ENCODE results near the gene ISLR.
"Not testable (repeated sequence)": the region's sequence is repeated elsewhere in the genome, so short reads cannot be mapped to it uniquely, and the experiment has no call there.

The ISLR gene

DNA sequence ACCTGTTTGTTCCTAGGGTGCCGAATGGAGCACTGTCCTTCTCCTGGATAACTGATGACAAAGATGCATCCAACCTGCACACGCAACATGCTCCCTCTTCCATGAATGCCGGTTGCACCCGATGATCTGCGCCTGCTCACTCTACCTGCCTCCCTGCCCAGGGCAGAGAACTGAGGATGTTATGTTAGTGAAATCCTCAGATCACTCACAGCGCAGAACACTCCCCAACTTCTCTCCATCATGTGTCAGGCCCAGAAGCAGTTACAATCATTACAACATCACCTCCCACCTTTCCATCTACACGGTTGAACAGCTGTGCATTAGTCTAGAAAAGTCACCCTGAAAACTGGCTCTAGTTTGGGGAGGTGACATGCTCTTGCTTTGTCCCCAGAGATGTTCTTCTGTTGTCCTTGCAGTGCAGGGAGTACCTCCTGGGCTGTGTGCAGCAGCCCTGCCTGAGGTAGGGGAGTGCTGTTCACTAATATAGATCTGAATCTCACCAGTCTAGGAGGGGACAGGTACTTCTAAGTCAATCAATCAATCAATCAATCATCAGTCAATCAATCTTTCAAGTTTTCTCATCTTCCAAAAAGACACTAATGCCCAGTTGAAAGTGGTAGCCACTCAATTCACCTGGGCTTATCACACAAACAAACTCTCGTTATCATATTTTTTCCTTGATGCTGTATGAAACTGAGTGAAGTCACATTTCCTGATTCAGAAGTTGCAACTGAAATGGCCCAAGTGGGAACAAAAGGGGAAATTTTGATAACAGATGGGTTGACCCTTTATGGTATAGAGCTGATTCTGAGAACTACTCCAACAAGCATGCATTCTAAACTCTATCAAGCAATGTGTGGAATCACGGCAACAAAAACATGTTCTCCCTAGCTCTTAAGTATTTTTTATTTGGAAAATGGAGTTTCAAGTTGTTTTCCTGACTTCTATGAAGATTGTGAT, 15.4 kb upstream of the ISLR start:
- H3K79me2 ChIP-seq (ENCODE audit: insufficient read depth, low read depth), result no peaks in the 10 kb centered on the region
- H3K27me3 ChIP-seq (ENCODE audit: insufficient read depth, low read depth), result 0 out of 2 replicates have a peak, but pooled peaks cover 1% of the 10 kb centered on the region
- TF ChIP-seq, protein P1, sequence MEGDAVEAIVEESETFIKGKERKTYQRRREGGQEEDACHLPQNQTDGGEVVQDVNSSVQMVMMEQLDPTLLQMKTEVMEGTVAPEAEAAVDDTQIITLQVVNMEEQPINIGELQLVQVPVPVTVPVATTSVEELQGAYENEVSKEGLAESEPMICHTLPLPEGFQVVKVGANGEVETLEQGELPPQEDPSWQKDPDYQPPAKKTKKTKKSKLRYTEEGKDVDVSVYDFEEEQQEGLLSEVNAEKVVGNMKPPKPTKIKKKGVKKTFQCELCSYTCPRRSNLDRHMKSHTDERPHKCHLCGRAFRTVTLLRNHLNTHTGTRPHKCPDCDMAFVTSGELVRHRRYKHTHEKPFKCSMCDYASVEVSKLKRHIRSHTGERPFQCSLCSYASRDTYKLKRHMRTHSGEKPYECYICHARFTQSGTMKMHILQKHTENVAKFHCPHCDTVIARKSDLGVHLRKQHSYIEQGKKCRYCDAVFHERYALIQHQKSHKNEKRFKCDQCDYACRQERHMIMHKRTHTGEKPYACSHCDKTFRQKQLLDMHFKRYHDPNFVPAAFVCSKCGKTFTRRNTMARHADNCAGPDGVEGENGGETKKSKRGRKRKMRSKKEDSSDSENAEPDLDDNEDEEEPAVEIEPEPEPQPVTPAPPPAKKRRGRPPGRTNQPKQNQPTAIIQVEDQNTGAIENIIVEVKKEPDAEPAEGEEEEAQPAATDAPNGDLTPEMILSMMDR (conservative IDR thresholded peaks at IDR 0.05; ENCODE audit: low read depth, low read length), result no peak
- H3K4me2 ChIP-seq, result no peak overlapping the region
- H3K36me3 ChIP-seq (ENCODE audit: insufficient read depth), result no peaks in the 10 kb centered on the region
- no peaks in the 10 kb centered on the region for H3K4me1 ChIP-seq (ENCODE audit: low read depth, poor library complexity, severe bottlenecking)
- H3K4me3 ChIP-seq (IDR thresholded peaks at IDR 0.05; ENCODE audit: insufficient read depth, low read depth, low read length), result no peak overlapping the region
- H2AFZ ChIP-seq (ENCODE audit: low read depth), result no peak overlapping the region
- no peak overlapping the region for H3K27ac ChIP-seq
- H4K20me1 ChIP-seq (ENCODE audit: insufficient read depth), result no peaks in the 10 kb centered on the region
- H3K9ac ChIP-seq, result no peak overlapping the region

DNA sequence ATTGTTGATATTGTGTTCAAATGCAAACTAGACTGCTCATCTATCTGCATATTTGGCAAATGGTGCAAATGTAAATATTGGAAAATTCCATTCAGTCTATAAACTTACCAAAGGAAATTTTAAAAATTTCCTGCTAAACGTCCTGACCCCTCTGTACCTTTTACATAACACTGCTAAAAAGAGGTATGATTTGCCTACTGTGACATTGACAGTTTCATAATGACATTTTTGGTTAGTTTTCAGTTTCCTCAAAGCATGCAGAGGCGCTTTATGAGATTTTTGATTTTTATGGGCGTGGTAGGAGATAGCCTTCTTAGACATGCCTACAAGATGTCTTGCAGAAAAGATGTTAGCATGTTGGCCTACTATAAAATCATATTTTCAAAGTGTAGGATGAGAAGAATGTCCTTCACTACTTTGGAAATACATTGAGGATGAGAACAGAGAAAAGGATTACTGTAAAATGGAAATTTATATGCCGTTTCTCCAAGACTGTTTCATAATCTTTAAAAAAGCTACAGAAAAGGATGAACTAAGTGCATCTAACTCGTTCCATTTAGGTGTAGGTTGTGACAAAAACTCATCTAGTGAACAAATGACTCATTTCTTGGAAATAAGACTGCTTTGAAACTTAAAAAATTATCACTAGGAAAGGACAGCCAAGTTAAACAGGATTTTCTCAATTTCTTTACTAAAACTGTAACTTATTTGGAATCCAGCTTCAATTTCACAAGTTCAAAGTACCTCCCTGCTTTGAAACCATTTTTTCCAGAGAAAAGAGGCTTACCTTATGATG, 14.5 kb upstream of the ISLR start:
- Histone ChIP-seq H3K27ac (no peak overlapping the region), H3K9ac (no peak overlapping the region), H3K27me3 (ENCODE audit: insufficient read depth, low read depth) (0 out of 2 replicates have a peak, but pooled peaks cover 9% of the 10 kb centered on the region), H3K79me2 (ENCODE audit: insufficient read depth, low read depth) (no peaks in the 10 kb centered on the region), H2AFZ (ENCODE audit: low read depth) (no peak overlapping the region), H4K20me1 (ENCODE audit: insufficient read depth) (no peaks in the 10 kb centered on the region), H3K36me3 (ENCODE audit: insufficient read depth) (no peaks in the 10 kb centered on the region), H3K4me2 (no peak overlapping the region), H3K4me1 (ENCODE audit: low read depth, poor library complexity, severe bottlenecking) (no peaks in the 10 kb centered on the region), H3K4me3 (IDR thresholded peaks at IDR 0.05; ENCODE audit: insufficient read depth, low read depth, low read length) (no peak overlapping the region)
- TF ChIP-seq, protein P1 (conservative IDR thresholded peaks at IDR 0.05; ENCODE audit: low read depth, low read length), result no peak

DNA sequence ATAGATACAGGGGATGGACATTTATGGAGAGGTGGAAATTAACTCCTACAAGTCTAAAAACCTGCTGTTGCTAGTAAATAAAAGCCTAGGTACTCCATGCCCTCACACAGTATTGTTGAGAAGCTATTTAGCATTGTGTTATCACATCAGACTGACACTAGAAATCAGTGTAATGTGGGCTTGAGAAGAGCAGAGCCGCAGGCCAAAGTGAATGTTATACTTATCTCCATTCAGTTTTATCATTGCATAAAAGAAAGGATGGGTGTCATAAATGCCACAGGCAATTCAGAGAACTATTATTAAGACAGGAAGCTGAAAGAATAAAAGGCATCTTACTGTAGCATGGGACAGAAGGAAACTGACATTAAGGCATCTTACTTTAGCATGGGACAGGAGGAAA, 13.7 kb upstream of the ISLR start:
- H3K36me3 ChIP-seq (ENCODE audit: insufficient read depth), result no peaks in the 10 kb centered on the region
- TF ChIP-seq, protein P1 (conservative IDR thresholded peaks at IDR 0.05; ENCODE audit: low read depth, low read length), result no peak
- no peak overlapping the region for H3K4me3 ChIP-seq (IDR thresholded peaks at IDR 0.05; ENCODE audit: insufficient read depth, low read depth, low read length)
- H3K79me2 ChIP-seq (ENCODE audit: insufficient read depth, low read depth), result no peaks in the 10 kb centered on the region
- H3K27ac ChIP-seq, result no peak overlapping the region
- no peaks in the 10 kb centered on the region for H4K20me1 ChIP-seq (ENCODE audit: insufficient read depth)
- no peaks in the 10 kb centered on the region for H3K4me1 ChIP-seq (ENCODE audit: low read depth, poor library complexity, severe bottlenecking)
- peaks cover 9% of the 10 kb centered on the region; the same call in 1 of the 2 replicates for H3K27me3 ChIP-seq (ENCODE audit: insufficient read depth, low read depth)
- no peak overlapping the region for H3K4me2 ChIP-seq
- no peak overlapping the region for H2AFZ ChIP-seq (ENCODE audit: low read depth)
- no peak overlapping the region for H3K9ac ChIP-seq

DNA sequence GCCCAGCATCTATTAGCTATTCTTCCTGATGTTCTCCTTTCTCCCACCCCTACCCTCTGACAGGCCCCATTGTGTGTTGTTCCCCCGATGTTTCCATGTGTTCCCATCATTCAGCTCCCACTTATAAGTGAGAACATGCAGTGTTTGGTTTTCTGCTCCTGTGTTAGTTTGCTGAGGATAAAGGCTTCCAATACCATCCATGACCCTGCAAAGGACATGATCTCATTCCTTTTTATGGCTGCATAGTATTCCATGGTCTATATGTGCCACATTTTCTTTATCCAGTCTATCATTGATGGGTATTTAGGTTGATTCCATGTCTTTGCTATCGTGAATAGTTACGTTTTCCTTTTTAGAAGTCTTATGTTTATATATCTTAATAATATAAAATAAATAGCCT, 13.1 kb upstream of the ISLR start:
- not testable (repeated sequence) for H3K27me3 ChIP-seq (ENCODE audit: insufficient read depth, low read depth); H3K4me1 ChIP-seq (ENCODE audit: low read depth, poor library complexity, severe bottlenecking); H2AFZ ChIP-seq (ENCODE audit: low read depth); H3K27ac ChIP-seq; H3K36me3 ChIP-seq (ENCODE audit: insufficient read depth); H3K4me2 ChIP-seq; H3K4me3 ChIP-seq (IDR thresholded peaks at IDR 0.05; ENCODE audit: insufficient read depth, low read depth, low read length); H3K9ac ChIP-seq; H3K79me2 ChIP-seq (ENCODE audit: insufficient read depth, low read depth); H4K20me1 ChIP-seq (ENCODE audit: insufficient read depth)

DNA sequence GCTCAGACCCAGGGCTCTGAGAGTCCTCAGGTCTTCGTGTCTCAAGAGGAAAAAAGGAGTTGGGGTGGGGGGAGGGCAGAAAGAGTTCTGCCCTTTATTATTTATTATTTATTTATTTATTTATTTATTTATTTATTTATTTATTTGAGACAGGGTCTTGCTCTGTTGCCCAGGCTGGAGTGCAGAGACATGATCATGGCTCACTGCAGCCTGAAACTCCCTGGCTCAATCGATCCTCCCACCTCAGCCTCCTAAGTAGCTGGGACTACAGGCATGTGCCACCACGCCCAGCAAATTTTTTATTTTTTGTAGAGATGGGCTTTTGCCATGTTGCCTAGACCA, 11.3 kb upstream of the ISLR start:
- not testable (repeated sequence) for H3K4me3 ChIP-seq (IDR thresholded peaks at IDR 0.05; ENCODE audit: insufficient read depth, low read depth, low read length); H3K4me2 ChIP-seq; H4K20me1 ChIP-seq (ENCODE audit: insufficient read depth); H3K4me1 ChIP-seq (ENCODE audit: low read depth, poor library complexity, severe bottlenecking); H3K27ac ChIP-seq; H3K79me2 ChIP-seq (ENCODE audit: insufficient read depth, low read depth); H3K9ac ChIP-seq; H2AFZ ChIP-seq (ENCODE audit: low read depth); H3K36me3 ChIP-seq (ENCODE audit: insufficient read depth); H3K27me3 ChIP-seq (ENCODE audit: insufficient read depth, low read depth)
